HEK293 (cell line): ENCODE measurements around the gene TSPAN9.

Experiments used
- GLI4 ChIP-seq: fragments of 450-650 bp; formaldehyde crosslinking; IDR thresholded peaks from 2 replicates; pipeline ENCODE4 v1.5.1; 2016; ENCODE audit warnings: missing biosample characterization, missing genetic modification characterization
- ZBTB21 ChIP-seq: fragments of 450-650 bp; formaldehyde crosslinking; IDR thresholded peaks from 2 replicates; pipeline ENCODE4 v1.5.1; 2017; ENCODE audit warnings: missing biosample characterization, missing genetic modification characterization
- ZNF23 ChIP-seq: fragments of 450-650 bp; formaldehyde crosslinking; IDR thresholded peaks from 2 replicates; pipeline ENCODE4 v1.5.1; 2016; ENCODE audit warnings: missing biosample characterization, missing genetic modification characterization, borderline replicate concordance
- ZNF558 ChIP-seq: fragments of 450-650 bp; formaldehyde crosslinking; IDR thresholded peaks from 2 replicates; pipeline ENCODE4 v1.5.1; 2016; ENCODE audit warnings: missing biosample characterization, missing genetic modification characterization
- TF ChIP-seq, protein P1 (sequence below): fragments of 450-650 bp; formaldehyde crosslinking; IDR thresholded peaks from 2 replicates; pipeline ENCODE4 v1.5.1; 2016; ENCODE audit warnings: missing biosample characterization, missing genetic modification characterization
- TF ChIP-seq, protein P2 (sequence below): fragments of 450-650 bp; formaldehyde crosslinking; IDR thresholded peaks from 2 replicates; pipeline ENCODE4 v1.5.1; 2017; ENCODE audit warnings: missing biosample characterization, missing genetic modification characterization

DNA sequence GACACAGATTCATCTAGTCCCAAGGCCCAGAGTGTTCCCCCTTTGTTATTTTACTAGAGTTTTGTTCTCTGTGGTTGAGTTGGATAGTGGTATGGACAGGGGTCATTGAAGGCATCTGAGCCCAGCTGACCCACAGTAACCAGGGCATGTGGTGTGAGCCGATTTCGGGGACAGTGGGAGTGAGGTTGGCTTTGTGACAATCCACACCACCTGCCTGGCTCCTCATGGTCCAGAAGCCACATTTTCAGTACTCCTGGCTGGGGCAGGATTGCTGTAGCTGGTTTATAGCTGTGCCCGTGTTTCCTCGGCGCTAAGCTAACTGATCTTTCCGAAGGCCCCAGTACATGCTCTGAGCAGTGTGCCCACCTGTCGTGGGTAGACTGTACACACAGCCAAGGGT lies 116.0 kb downstream of the TSPAN9 start:
- TF ChIP-seq ZNF558 (tag by site-specific recombination) = no peak
- TF ChIP-seq, protein P1, sequence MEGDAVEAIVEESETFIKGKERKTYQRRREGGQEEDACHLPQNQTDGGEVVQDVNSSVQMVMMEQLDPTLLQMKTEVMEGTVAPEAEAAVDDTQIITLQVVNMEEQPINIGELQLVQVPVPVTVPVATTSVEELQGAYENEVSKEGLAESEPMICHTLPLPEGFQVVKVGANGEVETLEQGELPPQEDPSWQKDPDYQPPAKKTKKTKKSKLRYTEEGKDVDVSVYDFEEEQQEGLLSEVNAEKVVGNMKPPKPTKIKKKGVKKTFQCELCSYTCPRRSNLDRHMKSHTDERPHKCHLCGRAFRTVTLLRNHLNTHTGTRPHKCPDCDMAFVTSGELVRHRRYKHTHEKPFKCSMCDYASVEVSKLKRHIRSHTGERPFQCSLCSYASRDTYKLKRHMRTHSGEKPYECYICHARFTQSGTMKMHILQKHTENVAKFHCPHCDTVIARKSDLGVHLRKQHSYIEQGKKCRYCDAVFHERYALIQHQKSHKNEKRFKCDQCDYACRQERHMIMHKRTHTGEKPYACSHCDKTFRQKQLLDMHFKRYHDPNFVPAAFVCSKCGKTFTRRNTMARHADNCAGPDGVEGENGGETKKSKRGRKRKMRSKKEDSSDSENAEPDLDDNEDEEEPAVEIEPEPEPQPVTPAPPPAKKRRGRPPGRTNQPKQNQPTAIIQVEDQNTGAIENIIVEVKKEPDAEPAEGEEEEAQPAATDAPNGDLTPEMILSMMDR (tag by site-specific recombination) = no peak
- TF ChIP-seq GLI4 (tag by site-specific recombination) = no peak
- TF ChIP-seq, protein P2, sequence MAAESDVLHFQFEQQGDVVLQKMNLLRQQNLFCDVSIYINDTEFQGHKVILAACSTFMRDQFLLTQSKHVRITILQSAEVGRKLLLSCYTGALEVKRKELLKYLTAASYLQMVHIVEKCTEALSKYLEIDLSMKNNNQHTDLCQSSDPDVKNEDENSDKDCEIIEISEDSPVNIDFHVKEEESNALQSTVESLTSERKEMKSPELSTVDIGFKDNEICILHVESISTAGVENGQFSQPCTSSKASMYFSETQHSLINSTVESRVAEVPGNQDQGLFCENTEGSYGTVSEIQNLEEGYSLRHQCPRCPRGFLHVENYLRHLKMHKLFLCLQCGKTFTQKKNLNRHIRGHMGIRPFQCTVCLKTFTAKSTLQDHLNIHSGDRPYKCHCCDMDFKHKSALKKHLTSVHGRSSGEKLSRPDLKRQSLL (tag by site-specific recombination) = no peak
- TF ChIP-seq ZNF23 (tag by site-specific recombination) = no peak
- no peak for TF ChIP-seq ZBTB21 (tag by site-specific recombination)
